Lower leg skin (tissue), 4 donors: ENCODE measurements around the gene KAZN. TPM values are rescaled to one million over a fixed set of nuclear protein-coding genes. Genes with fewer than 3 reads are reported as not detected.

Experiments used
- DNase-seq, 2 donors: peaks; one replicate each; pipeline ENCODE4 v3.0.0-alpha.2; 2019; ENCODE audit warnings: low spot score in 2 of 2
- H3K4me3 ChIP-seq: fragments of 200-600 bp; sonication (generic); 2 replicates; pipeline ENCODE4 v1.5.1; 2017; ENCODE audit warnings: mild to moderate bottlenecking, low read depth; ENCODE audit not compliant: poor library complexity, severe bottlenecking
- CTCF ChIP-seq, 3 donors: fragments of 450-650 bp; IDR thresholded peaks; one replicate each; pipeline ENCODE4 v1.5.1; 2016; ENCODE audit warnings: antibody characterized with exemption in 3 of 3, mild to moderate bottlenecking in 3 of 3, moderate library complexity in 2 of 3
- POLR2A ChIP-seq, 2 donors: fragments of 450-650 bp; IDR thresholded peaks; one replicate each; pipeline ENCODE4 v1.6.1; 2016 to 2017; ENCODE audit warnings: antibody characterized with exemption in 2 of 2, mild to moderate bottlenecking in 1 of 2, moderate library complexity in 1 of 2
- WGBS, 2 donors: methylation state at CpG; one replicate each; pipeline ENCODE4 v1.1.5; 2018; 5-methylcytosine and 5-hydroxymethylcytosine counted together
- intact Hi-C: fragments of 100-400 bp; cut with DNase I; formaldehyde crosslinking; loops from one replicate; pipeline ENCODE4 v1.15.0; 2023; ENCODE audit warnings: low total_unique reads
- total RNA-seq, 4 donors: library from RNA; depleted of rRNA; stranded (reverse); fragments of >200 nt; gene quantifications; one replicate each; pipeline ENCODE4 v1.1.0, GENCODE V29; 2016

The KAZN gene
- total RNA-seq, 4 donors from 2014 or later, result 21.4 to 36.0 (median 28.4) TPM

DNA sequence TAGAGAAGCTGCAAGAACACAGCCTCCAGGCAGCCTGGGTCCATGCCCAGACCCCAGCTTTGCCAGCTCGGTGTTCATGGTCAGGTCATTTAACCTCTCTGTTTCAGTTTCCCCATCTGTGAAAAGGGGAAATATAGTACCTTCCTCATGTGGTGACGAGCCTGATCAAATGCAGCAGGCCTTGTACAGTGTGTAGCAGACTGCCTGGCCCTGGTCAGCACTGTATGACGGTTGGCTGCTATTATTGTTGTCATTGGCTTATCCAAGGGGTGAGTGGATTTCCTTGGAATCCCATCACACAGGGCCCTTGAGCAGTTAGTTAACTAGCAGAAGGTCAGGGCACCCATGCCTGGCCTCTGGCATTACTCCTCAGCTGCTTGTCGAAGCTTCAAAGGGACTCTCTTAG lies 548.5 kb downstream of the KAZN start:
- TF ChIP-seq CTCF (IDR thresholded peaks at IDR 0.05) (no peak), POLR2A (IDR thresholded peaks at IDR 0.05) (no peak)
- WGBS, 2 donors, result 63 to 82% methylated on average over 4 of the region's 4 CpGs
- no peak overlapping the region for H3K4me3 ChIP-seq
- intact Hi-C loops, result no loop called here
- DNase-seq, result no peak

GRCh38 chr1:15148004-15148403 lies 549.5 kb downstream of the KAZN start:
- TF ChIP-seq CTCF (IDR thresholded peaks at IDR 0.05) (no peak), POLR2A (IDR thresholded peaks at IDR 0.05) (no peak)
- intact Hi-C loops, result no loop called here
- 82 to 84% methylated on average over 6 of the region's 6 CpGs for WGBS, 2 donors
- H3K4me3 ChIP-seq, result no peak overlapping the region
- DNase-seq, result no peak

DNA sequence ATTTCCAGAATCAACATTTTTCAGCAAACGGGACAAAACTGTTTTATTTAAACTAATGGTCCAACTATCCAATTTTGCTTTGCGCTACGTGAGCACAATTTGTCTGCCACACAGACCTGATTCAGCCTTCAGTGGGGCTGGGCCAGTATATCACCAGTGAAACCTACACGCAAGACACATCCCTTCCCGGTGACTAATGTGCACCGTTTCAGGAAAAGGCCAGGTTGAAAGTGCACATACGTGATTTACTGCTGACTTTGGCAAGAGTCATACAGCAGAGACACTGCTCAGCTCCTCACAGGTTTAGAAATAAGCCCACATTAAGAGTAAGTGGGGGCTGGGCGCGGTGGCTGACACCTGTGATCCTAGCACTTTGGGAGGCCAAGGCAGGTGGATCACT lies 550.0 kb downstream of the KAZN start:
- H3K4me3 ChIP-seq, result no peak overlapping the region
- TF ChIP-seq CTCF (IDR thresholded peaks at IDR 0.05) (no peak), POLR2A (IDR thresholded peaks at IDR 0.05) (no peak)
- intact Hi-C loops, result no loop called here
- WGBS, 2 donors, result 78% methylated on average over 9 of the region's 9 CpGs
- DNase-seq, result no peak

DNA sequence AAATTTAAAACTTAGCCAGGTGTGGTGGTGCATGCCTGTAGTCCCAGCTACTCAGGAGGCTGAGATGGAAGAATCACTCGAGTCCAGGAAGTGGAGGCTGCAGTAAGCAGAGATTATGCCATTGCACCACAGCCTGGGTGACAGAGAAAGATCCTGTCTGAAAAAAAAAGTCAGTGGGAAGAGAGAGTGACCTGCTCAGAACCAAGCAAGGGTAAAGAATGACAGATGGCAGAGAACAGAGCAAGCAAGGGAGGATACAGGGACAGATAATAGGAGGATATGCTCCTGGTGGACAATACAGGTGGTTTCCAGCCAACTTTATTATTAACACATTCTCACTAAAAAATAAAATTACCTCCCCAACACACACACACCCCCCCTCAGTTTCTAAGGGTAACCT lies 550.5 kb downstream of the KAZN start:
- intact Hi-C loops, result no loop called here
- no peak for TF ChIP-seq CTCF (IDR thresholded peaks at IDR 0.05)
- TF ChIP-seq POLR2A (IDR thresholded peaks at IDR 0.05), result no peak
- 0% methylated on average over 1 of the region's 1 CpG for WGBS, 2 donors
- H3K4me3 ChIP-seq, result no peak overlapping the region
- DNase-seq, result no peak

GRCh38 chr1:15150376-15150775 lies 551.9 kb downstream of the KAZN start:
- TF ChIP-seq CTCF (IDR thresholded peaks at IDR 0.05) (no peak), POLR2A (IDR thresholded peaks at IDR 0.05) (no peak)
- H3K4me3 ChIP-seq, result no peak overlapping the region
- 87 to 94% methylated on average over 3 of the region's 3 CpGs for WGBS, 2 donors
- no peak for DNase-seq
- intact Hi-C loops, result loop anchor here (10.0 kb wide), 1 partner anchor 124 kb away; no protein-coding TSS in a partner anchor

- TF ChIP-seq POLR2A (IDR thresholded peaks at IDR 0.05), result no peak
- TF ChIP-seq CTCF (IDR thresholded peaks at IDR 0.05), result no peak
- H3K4me3 ChIP-seq, result no peak overlapping the region
- WGBS, 2 donors, result 51 to 60% methylated on average over 5 of the region's 5 CpGs
- intact Hi-C loops, result loop anchor here (10.0 kb wide), 1 partner anchor 123 kb away; no protein-coding TSS in a partner anchor
- no peak for DNase-seq
Observed at GRCh38 chr1:15151377-15151806, 552.9 kb downstream of the KAZN start.
